HG02884 (cell line): ENCODE results near the gene ATP5IF1.

Experiments used
- ATAC-seq: cut with Tn5 transposase; IDR thresholded peaks from one replicate; pipeline ENCODE4 v1.9.1; 2021; ENCODE audit warnings: mild to moderate bottlenecking, moderate library complexity; ENCODE audit not compliant: unreplicated experiment

Gene ATP5IF1

GRCh38 chr1:28236656-28237322, 865 bp downstream of the ATP5IF1 start:
- no peak for ATAC-seq

DNA sequence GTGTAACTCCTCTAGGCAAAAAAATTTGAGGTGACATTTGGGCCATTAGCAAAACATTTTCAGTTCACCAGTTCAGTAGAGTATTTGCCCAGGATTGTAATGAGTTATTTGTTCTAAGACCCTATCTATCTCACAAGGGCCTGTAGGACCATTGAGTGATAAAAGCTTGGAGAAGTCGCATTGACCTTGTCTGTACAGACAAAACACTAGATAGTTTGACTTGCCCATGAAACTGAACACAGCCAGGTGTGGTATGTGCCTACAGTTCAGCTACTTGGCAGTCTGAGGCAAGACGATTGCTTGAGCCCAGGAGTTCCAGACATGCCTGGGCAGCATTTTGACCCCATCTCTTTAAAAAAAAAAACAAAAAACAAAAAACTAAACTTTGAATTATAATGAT, 3.1 kb downstream of the ATP5IF1 start:
- ATAC-seq: no peak

DNA sequence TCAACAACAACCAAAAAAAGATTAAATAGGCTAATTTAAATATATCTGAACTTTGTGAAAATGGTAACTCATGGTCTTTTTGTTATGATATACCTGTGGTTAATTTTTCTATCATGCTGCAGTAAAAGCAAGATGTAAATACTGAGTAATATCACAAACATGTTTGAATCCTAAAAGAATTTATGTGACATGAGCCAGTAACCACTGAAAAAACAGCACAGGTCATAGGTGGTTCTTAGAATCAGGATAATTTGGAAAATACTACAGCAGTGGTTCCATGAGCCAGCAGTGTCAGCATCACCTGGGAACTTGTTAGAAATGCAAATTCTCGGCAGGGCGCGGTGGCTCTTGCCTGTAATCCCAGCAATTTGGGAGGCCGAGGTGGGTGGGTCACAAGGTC, 4.1 kb downstream of the ATP5IF1 start:
- ATAC-seq: no peak

GRCh38 chr1:28241638-28242241, 5.8 kb downstream of the ATP5IF1 start:
- ATAC-seq: no peak

GRCh38 chr1:28243685-28244311, 7.9 kb downstream of the ATP5IF1 start:
- no peak for ATAC-seq

DNA sequence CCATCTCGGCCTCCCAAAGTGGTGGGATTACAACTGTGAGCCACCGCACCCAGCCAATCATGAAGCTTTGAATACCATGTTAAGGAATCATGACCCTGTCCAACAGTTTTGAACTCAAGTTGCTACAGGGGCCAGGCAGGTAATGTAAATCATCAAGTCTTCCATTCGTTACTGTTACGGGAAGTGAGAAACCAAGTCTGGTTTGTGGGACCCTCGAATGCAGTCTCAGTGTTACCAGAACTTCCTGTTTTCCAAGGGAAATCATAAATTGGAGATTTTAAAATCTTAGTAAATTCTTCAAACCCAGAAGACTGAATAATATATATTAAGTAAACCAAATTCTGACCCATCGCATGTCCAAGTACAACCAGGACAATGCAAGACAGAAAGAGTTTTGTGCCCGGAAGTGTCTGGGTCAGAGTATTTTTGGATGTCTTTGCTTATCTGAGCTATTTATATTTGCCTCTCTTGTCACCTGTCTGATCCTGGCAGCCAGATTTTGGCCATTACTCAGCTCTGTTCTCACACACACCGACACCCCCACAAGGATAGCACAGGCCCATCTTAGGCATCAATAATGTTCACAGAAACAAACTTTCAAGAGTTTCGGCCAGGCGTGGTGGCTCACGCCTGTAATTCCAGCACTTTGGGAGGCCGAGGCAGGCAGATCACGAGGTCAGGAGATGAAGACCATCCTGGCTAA, 8.8 kb downstream of the ATP5IF1 start:
- no peak for ATAC-seq

DNA sequence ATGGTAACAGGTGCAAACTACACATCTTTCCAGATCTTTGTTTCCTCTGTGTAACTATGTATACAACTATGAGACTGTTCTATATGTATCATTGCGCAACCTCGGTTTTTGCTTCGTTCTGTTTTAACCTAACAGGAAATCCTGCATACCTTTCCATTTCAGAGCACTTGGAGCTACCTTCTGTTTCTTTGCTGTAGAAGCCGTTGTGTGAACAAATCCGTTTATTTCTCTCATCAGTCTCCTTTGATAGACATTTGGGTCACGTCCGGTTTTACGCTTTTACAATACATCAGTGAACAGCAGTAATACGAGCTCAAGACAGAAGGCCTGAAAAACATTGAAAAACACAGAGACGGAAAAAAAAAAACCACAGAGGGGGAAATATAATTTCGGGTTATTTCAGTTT, 10.5 kb downstream of the ATP5IF1 start:
- no peak for ATAC-seq

DNA sequence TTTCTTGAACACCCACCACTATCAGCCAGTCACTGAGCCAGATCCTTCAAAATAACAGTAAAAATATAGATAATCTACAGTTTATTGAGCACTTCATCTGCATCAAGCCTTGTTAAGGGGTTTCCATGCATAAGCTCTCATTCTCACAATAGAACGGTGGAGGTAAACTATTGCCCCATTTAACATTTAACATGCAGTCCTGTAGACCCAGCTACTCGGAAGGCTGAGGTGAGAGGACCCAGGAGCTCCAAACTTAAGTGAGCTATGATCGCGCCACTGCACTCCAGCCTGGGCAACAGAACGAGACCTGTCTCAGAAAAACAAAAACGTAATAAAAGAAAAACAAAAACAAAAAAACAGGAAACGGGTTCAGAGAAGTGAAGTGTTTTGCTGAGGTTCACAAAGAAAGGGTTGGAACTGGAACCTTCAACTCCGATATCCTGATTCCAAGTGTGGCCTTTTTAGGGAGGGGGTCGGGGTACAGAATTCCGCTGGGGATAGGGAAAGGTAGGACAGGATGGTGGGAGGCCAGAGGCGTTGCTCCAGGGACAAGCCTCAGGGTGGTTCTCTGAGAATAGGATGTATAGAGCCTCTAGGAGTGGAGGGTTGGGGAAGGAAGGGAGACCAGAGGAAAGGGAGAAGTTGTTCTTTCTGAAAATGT, 11.8 kb downstream of the ATP5IF1 start:
- no peak for ATAC-seq

GRCh38 chr1:28248273-28249012, 12.5 kb downstream of the ATP5IF1 start:
- no peak for ATAC-seq

GRCh38 chr1:28249013-28249865, 13.3 kb downstream of the ATP5IF1 start:
- ATAC-seq: no peak

- no peak for ATAC-seq
These were observed 14.0 kb downstream of the ATP5IF1 start for GRCh38 chr1:28249866-28250295.

DNA sequence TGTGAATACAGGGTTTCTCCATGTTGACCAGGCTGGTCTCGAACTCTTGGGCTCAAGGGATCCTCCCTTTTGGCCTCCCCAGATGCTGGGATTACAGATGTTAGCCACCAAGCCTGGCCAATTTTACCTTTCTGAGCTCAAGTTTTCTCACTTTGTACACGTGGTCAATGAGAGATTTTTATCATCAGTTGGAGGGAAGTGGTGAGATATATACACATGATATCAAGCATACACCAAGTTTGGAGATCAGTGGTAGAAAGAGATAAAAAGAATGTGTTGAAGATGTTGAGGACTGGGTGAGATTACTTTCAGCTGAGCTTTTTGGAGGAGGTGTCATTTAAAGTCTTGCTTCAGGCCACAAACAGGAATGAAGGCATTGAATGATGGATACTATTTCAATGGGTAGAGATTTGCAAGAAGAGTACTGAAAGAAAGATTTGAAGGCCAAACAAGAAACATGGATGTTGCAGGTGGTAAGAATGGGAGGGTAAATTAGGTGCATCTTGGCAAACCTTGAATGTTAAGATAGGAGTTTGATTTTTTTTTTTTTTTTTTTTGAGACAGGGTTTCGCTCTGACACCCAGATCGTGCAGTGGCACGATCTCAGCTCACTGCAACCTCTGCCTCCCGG, 20.4 kb downstream of the ATP5IF1 start:
- ATAC-seq: no peak

- no peak for ATAC-seq
These were observed 21.8 kb downstream of the ATP5IF1 start for GRCh38 chr1:28257736-28258135.

DNA sequence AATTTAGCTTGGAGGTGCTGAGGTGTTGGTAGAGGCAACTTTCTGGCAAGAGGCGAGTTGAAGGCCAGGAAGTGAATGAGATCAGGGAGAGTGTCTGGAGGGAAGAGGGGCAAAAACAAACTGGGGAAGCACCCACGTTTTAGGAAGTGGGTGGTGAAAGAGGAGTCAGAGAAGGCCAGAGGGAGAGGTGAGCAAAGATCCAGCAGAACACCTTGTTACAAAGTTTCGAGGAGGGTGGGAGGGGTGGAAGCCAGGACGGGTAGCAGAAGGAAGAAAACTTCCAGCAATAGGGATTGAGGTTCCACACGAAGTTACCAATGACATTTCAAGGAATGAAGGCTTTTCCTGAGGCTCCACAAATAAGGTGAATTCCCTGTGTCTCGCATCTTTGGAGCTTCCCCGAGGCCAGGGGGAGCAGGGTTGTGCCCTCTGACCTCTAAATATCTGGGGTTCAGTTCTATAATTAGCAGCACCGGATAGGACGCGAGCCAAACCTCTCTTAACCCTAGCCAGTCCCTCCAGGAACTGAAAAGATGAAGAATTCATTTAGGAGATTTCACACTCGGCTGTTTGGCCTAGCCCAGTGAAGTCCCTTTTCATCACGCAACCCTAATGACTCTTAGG, 22.8 kb downstream of the ATP5IF1 start:
- no peak for ATAC-seq

GRCh38 chr1:28259252-28259933, 23.5 kb downstream of the ATP5IF1 start, which contains the start of gene SESN2:
SESN2 (plus strand) TSS chr1:28259518; CDS start chr1:28259848, 330 bp downstream.
- peak; percentile 90 for ATAC-seq

DNA sequence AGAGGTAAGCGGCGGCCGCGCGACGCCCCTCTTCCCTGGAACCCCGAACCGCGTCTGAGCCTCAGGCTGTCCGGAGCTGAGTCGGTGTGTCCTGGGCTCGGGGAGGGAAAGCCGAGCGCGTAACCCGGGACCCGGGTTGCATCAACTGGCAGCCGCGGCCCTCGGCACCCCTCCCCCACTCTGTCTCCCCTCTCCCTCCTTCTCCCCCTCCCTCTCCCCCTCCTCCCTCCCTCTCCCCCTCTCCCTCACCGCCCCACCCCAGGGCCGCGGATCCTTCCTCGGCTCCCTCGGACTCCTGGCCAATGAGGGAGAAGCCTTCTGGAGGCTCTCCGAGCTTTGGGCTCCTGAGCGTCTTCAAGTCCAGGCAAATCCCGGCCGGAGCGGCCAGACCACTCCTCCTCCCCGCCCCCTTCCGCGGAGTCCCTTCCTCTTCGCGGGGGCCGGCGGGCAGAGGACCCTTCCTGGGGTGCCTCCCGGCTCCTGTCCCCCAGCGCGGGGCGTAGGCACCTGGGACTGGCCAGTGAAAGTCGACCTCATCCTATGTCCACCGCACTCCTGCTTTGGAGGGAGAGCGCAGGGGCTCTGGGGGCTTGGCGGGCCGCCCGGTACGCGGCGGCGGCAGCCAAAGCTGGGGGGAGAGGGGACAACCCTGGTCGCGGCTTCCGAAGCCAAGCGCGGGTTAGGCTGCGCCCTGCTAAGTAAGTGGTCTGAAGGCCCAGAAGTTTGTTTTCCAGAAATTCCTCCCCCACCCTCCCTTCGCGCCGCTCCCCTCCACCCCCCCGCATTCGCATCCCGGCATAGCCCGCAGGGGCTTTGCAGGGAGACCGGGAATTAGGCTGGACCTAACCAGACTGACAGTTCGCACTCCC, 24.2 kb downstream of the ATP5IF1 start:
- ATAC-seq: no peak

GRCh38 chr1:28260803-28261174, 24.9 kb downstream of the ATP5IF1 start:
- ATAC-seq: no peak
